PC-9 (cell line): ENCODE results near the gene PLCL2. TPM values are rescaled to one million over a fixed set of nuclear protein-coding genes. Genes with fewer than 3 reads are reported as not detected.

Experiments used
- BruUV-seq: library from RNA; stranded (reverse); fragments of 400-500 nt; replicated peaks from 2 replicates; lab custom pipeline; 2021; lab: Mats Ljungman, UMichigan
- CTCF ChIA-PET: fragments of 300-600 bp; sonication (Branson Sonifier 250); formaldehyde crosslinking; loops from one replicate; lab custom pipeline; 2022; ENCODE audit warnings: antibody characterized with exemption; lab: Charles Lee
- POLR2A ChIA-PET: fragments of 300-600 bp; sonication (Branson Sonifier 250); formaldehyde crosslinking; loops from one replicate; lab custom pipeline; 2022; ENCODE audit warnings: antibody characterized with exemption; ENCODE audit not compliant: unreplicated experiment; lab: Charles Lee
- DNase-seq, 2 experiments: peaks; one replicate each; pipeline versions ENCODE4 v3.0.0 to v3.0.0-alpha.2; 2015 to 2022; ENCODE audit warnings: mixed read lengths in 1 of 2
- H2AFZ ChIP-seq: fragments of 200-600 bp; sonication (generic); 2 replicates; pipeline ENCODE4 v1.8.1; 2017; ENCODE audit warnings: antibody characterized with exemption
- H3F3A ChIP-seq: fragments of 200-600 bp; sonication (generic); 2 replicates; pipeline ENCODE4 v1.8.1; 2017; ENCODE audit warnings: antibody characterized with exemption, mild to moderate bottlenecking, low read depth; ENCODE audit not compliant: insufficient read depth
- H3K27ac ChIP-seq: fragments of 200-600 bp; sonication (generic); 2 replicates; pipeline ENCODE4 v1.6.1; 2016; ENCODE audit warnings: mixed run types
- H3K27me3 ChIP-seq: fragments of 200-600 bp; sonication (generic); 2 replicates; pipeline ENCODE4 v1.6.1; 2016; ENCODE audit warnings: low read depth, mixed run types; ENCODE audit not compliant: insufficient read depth
- H3K36me3 ChIP-seq: fragments of 200-600 bp; sonication (generic); 2 replicates; pipeline ENCODE4 v1.6.1; 2016; ENCODE audit warnings: low read depth, mixed run types
- H3K4me1 ChIP-seq: fragments of 200-600 bp; sonication (generic); replicated peaks from 2 replicates; pipeline ENCODE4 v1.6.1; 2016; ENCODE audit warnings: mixed run types; ENCODE audit not compliant: insufficient read depth
- H3K4me2 ChIP-seq: fragments of 200-600 bp; sonication (generic); 2 replicates; pipeline ENCODE4 v1.6.1; 2017; ENCODE audit warnings: mixed run types
- H3K4me3 ChIP-seq: fragments of 200-600 bp; sonication (generic); 2 replicates; pipeline ENCODE4 v1.6.1; 2016; ENCODE audit warnings: mixed run types
- H3K79me2 ChIP-seq: fragments of 200-600 bp; sonication (generic); 2 replicates; pipeline ENCODE4 v1.6.1; 2017; ENCODE audit warnings: low read depth, mixed run types
- H3K9me2 ChIP-seq: fragments of 200-600 bp; sonication (generic); 2 replicates; pipeline ENCODE4 v1.8.1; 2017; ENCODE audit warnings: mild to moderate bottlenecking; ENCODE audit not compliant: insufficient read depth
- H3K9me3 ChIP-seq: fragments of 200-600 bp; sonication (generic); 2 replicates; pipeline ENCODE4 v1.8.1; 2016; ENCODE audit warnings: low read depth; ENCODE audit not compliant: insufficient read depth
- H4K20me1 ChIP-seq: fragments of 200-600 bp; sonication (generic); 2 replicates; pipeline ENCODE4 v1.8.1; 2017; ENCODE audit not compliant: insufficient read depth
- CTCF ChIP-seq: fragments of 200-600 bp; sonication (generic); conservative IDR thresholded peaks from 2 replicates; pipeline ENCODE4 v1.6.1; 2017; ENCODE audit warnings: mixed run types, antibody characterized with exemption, mild to moderate bottlenecking, moderate library complexity
- EZH2 ChIP-seq: fragments of 200-600 bp; sonication (generic); IDR thresholded peaks from 2 replicates; pipeline ENCODE4 v1.8.0; 2017; ENCODE audit warnings: antibody characterized with exemption, low read depth
- intact Hi-C: fragments of 100-400 bp; cut with micrococcal nuclease; formaldehyde crosslinking; loops from one replicate; pipeline ENCODE4 v1.10.0; 2022; ENCODE audit not compliant: unreplicated experiment
- total RNA-seq: library from RNA; stranded (reverse); gene quantifications from 2 replicates; pipeline ENCODE4 v1.2.3, GENCODE V29; 2021

PLCL2 gene
- total RNA-seq, 1 experiment from 2014 or later: 4.6 TPM

- no TSS peak for BruUV-seq
- H3K4me1 ChIP-seq: peaks cover 12% of the 10 kb centered on the region
- no peak for TF ChIP-seq EZH2
- TF ChIP-seq CTCF: no peak
- H3K36me3 ChIP-seq: no peaks in the 10 kb centered on the region
- H3K9me3 ChIP-seq: no peaks in the 10 kb centered on the region
- no peaks in the 10 kb centered on the region for H4K20me1 ChIP-seq
- H3F3A ChIP-seq: no peaks in the 10 kb centered on the region
- ChIA-PET POLR2A (no interaction called here), CTCF (no interaction called here)
- intact Hi-C loops: no loop called here
- H3K9me2 ChIP-seq: no peaks in the 10 kb centered on the region
- no peak overlapping the region for H3K4me2 ChIP-seq
- H3K27ac ChIP-seq: no peak overlapping the region
- H3K79me2 ChIP-seq: no peaks in the 10 kb centered on the region; the same call in 1 of the 2 replicates
- no peak for DNase-seq
- no peak overlapping the region for H2AFZ ChIP-seq
- no peak overlapping the region for H3K4me3 ChIP-seq
- no peaks in the 10 kb centered on the region for H3K27me3 ChIP-seq
Observed at GRCh38 chr3:16911916-16912315, 27.2 kb downstream of the PLCL2 start.

GRCh38 chr3:16912400-16913263 lies 27.9 kb downstream of the PLCL2 start:
- CTCF ChIA-PET: no interaction called here

GRCh38 chr3:16913264-16913580 lies 28.5 kb downstream of the PLCL2 start:
- intact Hi-C loops: no loop called here
- H3K4me3 ChIP-seq: no peak overlapping the region
- no peaks in the 10 kb centered on the region for H3K27me3 ChIP-seq
- POLR2A ChIA-PET: no interaction called here
- H3K4me1 ChIP-seq: peaks cover 10% of the 10 kb centered on the region
- peaks cover 3% of the 10 kb centered on the region for H3F3A ChIP-seq
- no peaks in the 10 kb centered on the region for H3K36me3 ChIP-seq
- H3K9me2 ChIP-seq: no peaks in the 10 kb centered on the region
- no peaks in the 10 kb centered on the region for H4K20me1 ChIP-seq
- H3K79me2 ChIP-seq: no peaks in the 10 kb centered on the region; the same call in 1 of the 2 replicates
- DNase-seq: no peak
- CTCF ChIA-PET: no interaction called here
- no TSS peak for BruUV-seq
- no peak overlapping the region for H3K4me2 ChIP-seq
- no peak overlapping the region for H2AFZ ChIP-seq
- no peak overlapping the region for H3K27ac ChIP-seq
- H3K9me3 ChIP-seq: no peaks in the 10 kb centered on the region
- TF ChIP-seq EZH2: no peak
- no peak for TF ChIP-seq CTCF

More at GRCh38 chr3:16912400-16913263, 27.9 kb downstream of the PLCL2 start:
- POLR2A ChIA-PET: no interaction called here
- H3K4me3 ChIP-seq: no peak overlapping the region
- no peaks in the 10 kb centered on the region for H3K27me3 ChIP-seq
- no peak for DNase-seq
- no peak overlapping the region for H3K4me2 ChIP-seq
- H2AFZ ChIP-seq: no peak overlapping the region
- no peaks in the 10 kb centered on the region; the same call in 1 of the 2 replicates for H3K79me2 ChIP-seq
- no peaks in the 10 kb centered on the region; the same call in 1 of the 2 replicates for H3F3A ChIP-seq
- no peaks in the 10 kb centered on the region for H3K9me2 ChIP-seq
- no peaks in the 10 kb centered on the region for H3K9me3 ChIP-seq
- no TSS peak for BruUV-seq
- intact Hi-C loops: no loop called here
- TF ChIP-seq EZH2 (no peak), CTCF (no peak)
- H4K20me1 ChIP-seq: no peaks in the 10 kb centered on the region
- peaks cover 12% of the 10 kb centered on the region for H3K4me1 ChIP-seq
- H3K36me3 ChIP-seq: no peaks in the 10 kb centered on the region
- no peak overlapping the region for H3K27ac ChIP-seq
